ENCODE data around the gene CLDN34.

The CLDN34 gene

DNA sequence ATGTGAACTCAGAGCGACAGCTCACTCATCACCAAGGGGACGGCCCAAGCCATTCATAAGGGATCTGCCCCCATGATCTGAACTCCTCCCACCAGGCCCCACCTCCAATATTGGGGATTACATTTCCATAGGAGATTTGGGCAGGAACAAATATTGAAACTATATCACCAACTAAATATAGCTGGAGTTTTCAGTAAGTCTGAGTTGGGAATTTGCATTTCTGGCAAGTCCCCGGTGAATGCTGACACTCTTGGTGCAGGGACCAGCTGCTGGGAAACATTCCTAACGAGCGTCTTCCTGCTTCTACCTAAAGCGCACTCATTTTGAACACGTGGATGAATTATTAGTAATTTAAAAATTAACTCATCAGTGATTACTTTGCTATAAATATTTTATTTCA, 13.2 kb downstream of the CLDN34 start:
- no peak for FAIRE-seq
- no peak for DNase-seq (ENCODE audit: low spot score)

GRCh38 chrX:9980927-9981326, 13.8 kb downstream of the CLDN34 start:
- FAIRE-seq (no peak), DNase-seq (ENCODE audit: low spot score) (no peak)

DNA sequence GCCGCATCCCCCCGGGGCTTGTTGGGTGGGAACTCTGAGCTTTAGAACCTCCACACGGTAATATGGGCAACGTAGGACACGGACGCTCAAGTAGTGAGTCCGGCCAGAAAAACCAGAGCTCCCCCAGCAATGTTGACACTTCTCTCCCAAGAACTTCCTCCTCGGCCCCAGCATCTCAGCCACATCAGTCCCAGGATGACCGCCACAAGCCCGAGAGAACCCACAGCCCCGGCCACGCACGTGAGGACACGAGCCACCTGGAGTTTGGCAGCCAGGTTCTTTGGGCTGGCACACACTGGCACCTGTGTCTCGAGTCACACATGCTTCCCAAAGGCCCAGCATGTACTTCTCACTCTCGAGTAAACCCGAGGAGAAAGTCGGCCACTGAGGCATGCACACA, 16.3 kb downstream of the CLDN34 start:
- FAIRE-seq = no peak
- DNase-seq (ENCODE audit: low spot score) = no peak

DNA sequence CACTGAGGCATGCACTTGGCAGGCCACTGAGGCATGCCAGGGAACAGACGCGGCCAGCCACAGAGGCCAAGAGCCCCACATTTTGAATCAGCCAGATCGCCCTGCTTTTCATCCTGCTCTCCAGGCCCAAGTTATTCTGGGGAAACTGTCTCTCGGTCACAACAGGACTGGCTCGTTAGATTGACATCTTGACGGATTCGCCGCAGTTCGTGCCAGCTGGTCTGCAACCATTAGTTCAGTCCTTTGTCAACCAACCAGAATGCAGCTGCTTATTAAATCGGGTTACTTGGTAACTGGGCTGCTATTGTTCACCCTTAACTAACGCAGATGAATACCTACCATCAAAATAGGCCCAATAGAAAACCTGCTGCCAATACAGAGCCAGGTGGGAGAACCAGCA, 16.7 kb downstream of the CLDN34 start:
- DNase-seq (ENCODE audit: low spot score) = no peak
- no peak for FAIRE-seq

DNA sequence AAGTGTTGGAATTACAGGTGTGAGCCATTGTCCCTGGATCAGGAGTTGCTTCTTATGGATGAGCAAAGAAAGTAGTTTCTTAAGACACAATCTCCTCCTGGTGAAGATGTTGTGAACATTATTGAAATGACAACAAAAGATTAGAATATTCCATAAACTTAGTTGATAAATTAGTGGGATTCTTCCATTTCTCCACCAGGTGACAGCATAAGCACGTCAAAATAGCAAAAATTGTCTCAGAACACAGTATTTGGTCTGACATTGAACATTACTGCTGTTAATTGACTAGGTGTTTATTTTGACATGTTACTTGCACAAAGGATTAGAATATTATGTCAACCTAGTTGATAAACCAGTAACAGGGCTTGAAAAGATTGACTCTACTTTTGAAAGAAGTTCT, 21.6 kb downstream of the CLDN34 start:
- peak; percentile 58 for FAIRE-seq
- peak; percentile 8 for DNase-seq (ENCODE audit: low spot score)

DNA sequence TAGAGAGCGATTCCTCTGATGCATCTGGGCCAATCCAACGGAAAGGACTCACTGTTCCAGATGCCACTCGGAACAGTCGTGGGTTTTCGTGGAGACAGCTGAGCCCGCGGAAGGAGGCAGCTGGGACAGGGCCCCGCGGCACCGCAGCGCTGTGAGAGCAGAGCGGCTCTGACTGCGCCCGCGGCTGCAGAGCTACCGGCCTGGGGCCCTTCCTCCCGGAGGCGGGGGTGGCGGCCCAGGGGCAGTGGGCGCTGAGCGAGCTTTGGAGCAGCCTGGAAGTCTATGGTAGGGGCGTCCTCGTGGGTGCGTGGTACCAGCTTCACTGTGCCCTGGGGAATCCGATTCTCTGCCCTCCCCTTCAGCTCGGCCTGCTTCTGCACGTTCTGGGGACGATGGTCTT, 24.9 kb downstream of the CLDN34 start:
- FAIRE-seq = no peak
- DNase-seq (ENCODE audit: low spot score) = no peak

GRCh38 chrX:9992724-9993123, 25.6 kb downstream of the CLDN34 start:
- DNase-seq (ENCODE audit: low spot score) (no peak), FAIRE-seq (no peak)

DNA sequence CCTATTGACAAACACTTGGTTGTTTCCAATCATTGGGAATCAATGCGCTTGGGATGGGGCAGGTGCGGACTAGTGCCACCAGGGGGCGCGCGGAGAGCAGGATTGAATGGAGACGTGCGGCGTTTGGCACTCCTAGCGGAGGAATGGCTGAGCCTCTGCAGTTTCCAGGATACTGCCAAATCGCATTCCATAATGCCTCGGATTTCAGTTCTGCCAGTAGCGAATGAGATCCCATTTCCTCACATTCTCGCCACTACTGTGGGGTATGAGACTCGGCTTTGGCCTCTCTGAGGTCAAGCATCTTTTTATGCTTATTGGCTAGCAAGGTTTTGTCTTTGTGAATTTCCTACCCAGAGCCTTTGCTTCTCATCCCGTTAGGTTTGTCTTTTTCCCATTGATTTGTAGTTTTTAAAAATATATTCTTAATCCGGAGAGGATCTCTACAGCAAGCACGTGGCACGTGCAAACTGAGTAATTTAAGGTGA, 28.7 kb downstream of the CLDN34 start:
- peak; percentile 51 for DNase-seq (ENCODE audit: low spot score)
- peak; percentile 22 for FAIRE-seq

DNA sequence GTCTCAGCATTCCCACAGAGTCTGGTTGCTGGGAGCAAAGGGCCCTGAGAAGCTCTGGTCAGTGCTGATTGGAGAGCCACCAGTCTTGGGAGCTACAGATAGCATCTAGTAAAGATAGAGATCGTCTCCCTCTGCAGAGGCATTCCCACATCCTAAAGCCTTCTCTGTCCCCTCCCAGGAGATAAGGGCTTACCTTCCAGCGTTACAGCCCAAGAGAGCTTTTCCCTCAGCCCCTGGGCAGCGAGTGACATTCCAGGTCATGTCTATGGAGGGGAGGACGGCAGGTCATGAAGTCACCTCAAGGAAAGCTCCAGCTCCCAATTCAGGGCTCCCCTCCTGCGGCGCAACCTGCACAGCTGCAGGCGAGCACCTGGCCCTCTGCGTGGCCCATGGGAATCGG, 29.9 kb downstream of the CLDN34 start:
- FAIRE-seq (no peak), DNase-seq (ENCODE audit: low spot score) (no peak)

GRCh38 chrX:9997524-9997923, 30.4 kb downstream of the CLDN34 start:
- FAIRE-seq (no peak), DNase-seq (ENCODE audit: low spot score) (no peak)

- FAIRE-seq = no peak
- DNase-seq (ENCODE audit: low spot score) = no peak
These were observed 34.3 kb downstream of the CLDN34 start for GRCh38 chrX:10001496-10001895.

GRCh38 chrX:10004832-10005475, 37.8 kb downstream of the CLDN34 start:
- no peak for DNase-seq (ENCODE audit: low spot score)
- FAIRE-seq = no peak

GRCh38 chrX:10006086-10006485, 38.9 kb downstream of the CLDN34 start:
- no peak for FAIRE-seq
- no peak for DNase-seq (ENCODE audit: low spot score)

DNA sequence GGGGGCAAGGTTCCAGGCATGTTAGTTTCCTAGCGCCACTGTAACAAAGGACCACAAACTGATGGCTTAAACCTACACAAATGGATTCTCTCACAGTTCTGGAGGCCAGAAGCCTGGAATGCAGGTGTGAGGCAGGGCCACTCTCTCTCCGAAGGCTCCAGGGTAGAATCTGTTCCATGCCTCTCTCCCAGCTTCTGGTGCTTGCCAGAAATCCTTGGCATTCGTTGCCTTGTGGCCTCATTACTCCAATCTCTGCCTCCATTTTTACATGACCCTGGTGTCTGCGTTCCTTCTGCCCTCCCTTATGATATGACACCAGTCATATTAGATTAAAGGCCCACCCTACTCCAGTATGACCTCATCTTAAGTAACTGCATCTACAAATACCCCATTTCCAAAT, 39.6 kb downstream of the CLDN34 start:
- FAIRE-seq = no peak
- no peak for DNase-seq (ENCODE audit: low spot score)

DNA sequence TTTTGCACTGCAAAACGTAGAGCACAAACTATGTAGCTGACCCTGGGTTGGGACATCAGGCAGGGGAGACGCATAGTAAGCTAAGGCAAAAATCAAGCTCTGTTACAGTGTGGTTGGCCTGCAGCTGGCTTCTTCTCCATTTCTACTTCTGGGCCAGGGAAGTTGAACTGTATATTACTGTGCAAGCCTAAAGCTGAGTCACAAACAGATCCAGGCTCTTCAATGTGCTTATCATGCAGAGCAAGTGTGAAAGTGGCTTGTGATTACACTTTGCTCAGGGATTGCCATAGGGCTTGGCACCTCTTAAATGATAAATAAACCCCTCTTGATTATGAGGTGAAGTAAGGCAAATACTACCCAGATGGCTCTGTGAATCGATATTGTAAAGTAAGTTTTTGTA, 40.5 kb downstream of the CLDN34 start:
- DNase-seq (ENCODE audit: low spot score) (no peak), FAIRE-seq (no peak)

- no peak for DNase-seq (ENCODE audit: low spot score)
- no peak for FAIRE-seq
These were observed 41.4 kb downstream of the CLDN34 start for GRCh38 chrX:10008483-10009056.

GRCh38 chrX:10009741-10010140, 42.6 kb downstream of the CLDN34 start:
- FAIRE-seq (no peak), DNase-seq (ENCODE audit: low spot score) (no peak)

DNA sequence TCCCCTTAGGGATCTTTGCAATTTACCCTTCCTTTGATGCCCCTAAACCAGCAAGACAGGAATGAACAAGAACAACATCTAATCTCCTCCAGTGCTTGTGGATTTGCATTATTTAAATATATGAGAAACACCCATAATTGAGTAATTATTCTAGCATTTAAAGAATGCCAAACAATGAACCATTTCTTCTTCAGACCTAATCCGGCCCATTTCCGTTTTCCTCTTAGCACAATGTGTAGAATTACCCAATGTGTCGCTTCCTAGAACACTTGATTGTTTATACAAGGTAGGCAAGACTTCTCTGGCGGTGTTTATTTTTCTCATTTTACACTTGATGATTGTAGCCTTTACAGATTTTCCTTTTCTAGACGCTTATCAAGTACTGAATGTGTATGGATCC, 43.5 kb downstream of the CLDN34 start:
- FAIRE-seq = no peak
- DNase-seq (ENCODE audit: low spot score) = no peak

GRCh38 chrX:10011261-10011931, 44.2 kb downstream of the CLDN34 start:
- FAIRE-seq (no peak), DNase-seq (ENCODE audit: low spot score) (no peak)

GRCh38 chrX:10011991-10012390, 44.8 kb downstream of the CLDN34 start:
- FAIRE-seq = no peak
- no peak for DNase-seq (ENCODE audit: low spot score)

GRCh38 chrX:10014462-10015354, 47.5 kb downstream of the CLDN34 start:
- FAIRE-seq = no peak
- peak; percentile 74 for DNase-seq (ENCODE audit: low spot score)

GRCh38 chrX:10015355-10015722, 48.2 kb downstream of the CLDN34 start:
- FAIRE-seq = no peak

More at GRCh38 chrX:10015355-10015722, 48.2 kb downstream of the CLDN34 start:
- no peak for DNase-seq (ENCODE audit: low spot score)

Measured in RCC 7860 (cell line).